Stomach (tissue), 4 donors: ENCODE data around the gene ABCC9.

Source experiments
- CTCF ChIP-seq, 7 experiments: fragments of 450-650 bp in 4 of 7; fragments of 200-600 bp in 3 of 7; sonication (generic) in 3 of 7; IDR thresholded peaks; one replicate each; pipeline ENCODE4 v1.5.1; 2016 to 2019; ENCODE audit warnings: antibody characterized with exemption in 7 of 7, control low read depth in 2 of 7, mild to moderate bottlenecking in 1 of 7
- EP300 ChIP-seq: sonication (generic); formaldehyde crosslinking; IDR thresholded peaks from one replicate; pipeline ENCODE4 v1.6.1; 2017; ENCODE audit warnings: antibody characterized with exemption
- POLR2A ChIP-seq, 4 donors: fragments of 450-650 bp; IDR thresholded peaks; one replicate each; pipeline ENCODE4 v1.6.1; 2016; ENCODE audit warnings: antibody characterized with exemption in 4 of 4, control low read depth in 2 of 4, mild to moderate bottlenecking in 1 of 4, moderate library complexity in 1 of 4
- POLR2AphosphoS5 ChIP-seq, 3 donors: sonication (generic); formaldehyde crosslinking; IDR thresholded peaks; one replicate each; pipeline ENCODE4 v1.6.1; 2016; ENCODE audit warnings: antibody characterized with exemption in 3 of 3

GRCh38 chr12:21980544-21980943 lies 39.3 kb upstream of the ABCC9 start:
- TF ChIP-seq CTCF (IDR thresholded peaks at IDR 0.05), result no peak
- no peak for TF ChIP-seq POLR2AphosphoS5 (IDR thresholded peaks at IDR 0.05)
- no peak for TF ChIP-seq EP300
- no peak for TF ChIP-seq POLR2A (IDR thresholded peaks at IDR 0.05)
